Measurements from ENCODE around the gene ZNF805. TPM values are rescaled to one million over a fixed set of nuclear protein-coding genes. Genes with fewer than 3 reads are reported as not detected.

ZNF805 gene
- total RNA-seq, 1 experiment from 2014 or later: 15.4 TPM

GRCh38 chr19:57302727-57303401, 62.4 kb downstream of the ZNF805 start:
- Histone ChIP-seq H3K4ac (ENCODE audit: low read depth, low read length) (no peak overlapping the region), H2AFZ (ENCODE audit: low read length) (no peak overlapping the region), H2BK12ac (ENCODE audit: insufficient read length, low read depth, low read length) (no peak overlapping the region), H2BK5ac (ENCODE audit: insufficient read length, low read length) (no peak overlapping the region), H2BK120ac (ENCODE audit: low read depth, low read length, poor library complexity, severe bottlenecking) (no peak overlapping the region), H3K27ac (ENCODE audit: insufficient read length, low read depth, low read length) (no peak overlapping the region), H3K79me1 (ENCODE audit: insufficient read depth, low read depth, low read length, poor library complexity, severe bottlenecking) (peaks cover 3% of the 10 kb centered on the region), H3K56ac (ENCODE audit: insufficient read length, low read depth, low read length) (no peak overlapping the region), H3K14ac (ENCODE audit: insufficient read depth, low read length) (no peak overlapping the region), H3K9ac (ENCODE audit: extremely low read depth, insufficient read length, low read length) (no peak overlapping the region), H3K4me2 (ENCODE audit: insufficient read depth, insufficient read length, low read length) (no peak overlapping the region), H3K27me3 (ENCODE audit: insufficient read depth, low read length) (no peaks in the 10 kb centered on the region), H4K91ac (ENCODE audit: insufficient read length, low read depth, low read length) (no peak overlapping the region), H2BK20ac (ENCODE audit: low read depth, low read length, poor library complexity, severe bottlenecking) (no peak overlapping the region), H4K5ac (ENCODE audit: insufficient read length, low read depth, low read length) (no peak overlapping the region), H2AK5ac (ENCODE audit: insufficient read length, low read length) (no peak overlapping the region), H4K20me1 (ENCODE audit: control insufficient read depth, insufficient read depth, insufficient read length) (no peaks in the 10 kb centered on the region), H3T11ph (ENCODE audit: low read length) (no peak overlapping the region), H3K79me2 (ENCODE audit: insufficient read depth, low read length) (no peaks in the 10 kb centered on the region; the same call in 1 of the 2 replicates), H3K4me1 (ENCODE audit: insufficient read depth, low read length) (no peaks in the 10 kb centered on the region), H4K8ac (replicated peaks; ENCODE audit: insufficient read length, low read depth, low read length) (no peak overlapping the region), H3K18ac (ENCODE audit: insufficient read length, low read depth, low read length) (no peak overlapping the region), H3K23ac (ENCODE audit: insufficient read length, low read depth, low read length) (no peak overlapping the region), H2BK15ac (ENCODE audit: low read depth, low read length) (no peak overlapping the region), H3K23me2 (ENCODE audit: insufficient read length, low read depth, low read length, poor library complexity, severe bottlenecking) (no peaks in the 10 kb centered on the region), H3K9me3 (ENCODE audit: control insufficient read depth, low read depth, low read length) (no peaks in the 10 kb centered on the region)
- Mint-ChIP-seq H3K27ac (peak overlapping the region in 2 of 3 experiments; percentile 68 to 81; a peak in 4 of 7 replicates), H3K4me1 (peaks cover 0 to 7% of the 10 kb centered on the region in 2 experiments; a peak in 1 of 4 replicates), H3K9me3 (no peaks in the 10 kb centered on the region; a peak in 1 of 5 replicates), H3K4me3 (peak overlapping the region in 1 of 2 experiments; percentile 13; a peak in 1 of 5 replicates), H3K27me3 (ENCODE audit: low read depth) (no peaks in the 10 kb centered on the region), H3K36me3 (ENCODE audit: insufficient read depth in 1 of 3, low read depth in 3 of 3) (peaks cover 16 to 44% (median 24%) of the 10 kb centered on the region in 3 experiments)
- DNase-seq: no peak
- TF ChIP-seq, protein P1, sequence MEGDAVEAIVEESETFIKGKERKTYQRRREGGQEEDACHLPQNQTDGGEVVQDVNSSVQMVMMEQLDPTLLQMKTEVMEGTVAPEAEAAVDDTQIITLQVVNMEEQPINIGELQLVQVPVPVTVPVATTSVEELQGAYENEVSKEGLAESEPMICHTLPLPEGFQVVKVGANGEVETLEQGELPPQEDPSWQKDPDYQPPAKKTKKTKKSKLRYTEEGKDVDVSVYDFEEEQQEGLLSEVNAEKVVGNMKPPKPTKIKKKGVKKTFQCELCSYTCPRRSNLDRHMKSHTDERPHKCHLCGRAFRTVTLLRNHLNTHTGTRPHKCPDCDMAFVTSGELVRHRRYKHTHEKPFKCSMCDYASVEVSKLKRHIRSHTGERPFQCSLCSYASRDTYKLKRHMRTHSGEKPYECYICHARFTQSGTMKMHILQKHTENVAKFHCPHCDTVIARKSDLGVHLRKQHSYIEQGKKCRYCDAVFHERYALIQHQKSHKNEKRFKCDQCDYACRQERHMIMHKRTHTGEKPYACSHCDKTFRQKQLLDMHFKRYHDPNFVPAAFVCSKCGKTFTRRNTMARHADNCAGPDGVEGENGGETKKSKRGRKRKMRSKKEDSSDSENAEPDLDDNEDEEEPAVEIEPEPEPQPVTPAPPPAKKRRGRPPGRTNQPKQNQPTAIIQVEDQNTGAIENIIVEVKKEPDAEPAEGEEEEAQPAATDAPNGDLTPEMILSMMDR (conservative IDR thresholded peaks at IDR 0.05): peak; percentile 42; the same call in 2 of the 3 replicates
- WGBS (ENCODE audit: extremely low coverage, insufficient read length, low lambda C conversion rate): no CpG with 5 or more reads among the region's 7 CpGs

Other genes with a start within 250 kb of the ZNF805 start
- gene USP29, start 120.6 kb upstream of the ZNF805 start, total RNA-seq (2021): not detected in 2 replicates
- gene ZIM3, start 95.4 kb upstream of the ZNF805 start, total RNA-seq (2021): not detected in 2 replicates
- not detected in 2 replicates for gene DUXA, start 73.1 kb upstream of the ZNF805 start, total RNA-seq (2021)
- 23.4 and 25.3 TPM in 2 replicates for gene ZNF264, start 49.1 kb upstream of the ZNF805 start, total RNA-seq (2021)
- 3.3 and 3.8 TPM in 2 replicates for gene AURKC, start 9.6 kb upstream of the ZNF805 start, total RNA-seq (2021)
- 65.4 and 65.9 TPM in 2 replicates for gene ZNF460, start 39.9 kb downstream of the ZNF805 start, total RNA-seq (2021)
- gene ZNF543, start 79.8 kb downstream of the ZNF805 start, total RNA-seq (2021): 8.2 and 8.4 TPM in 2 replicates
- 13.5 and 13.9 TPM in 2 replicates for gene ZNF304, start 110.6 kb downstream of the ZNF805 start, total RNA-seq (2021)
- 10.0 and 12.4 TPM in 2 replicates for gene TRAPPC2B, start 122.9 kb downstream of the ZNF805 start, total RNA-seq (2021)
- gene ZNF547, start 122.9 kb downstream of the ZNF805 start, total RNA-seq (2021): 3.5 and 3.8 TPM in 2 replicates
- gene ZNF548, start 149.2 kb downstream of the ZNF805 start, total RNA-seq (2021): 13.0 and 13.9 TPM in 2 replicates
- 14.0 and 16.3 TPM in 2 replicates for gene ZNF17, start 170.5 kb downstream of the ZNF805 start, total RNA-seq (2021)
- 25.0 and 27.8 TPM in 2 replicates for gene ZNF749, start 194.7 kb downstream of the ZNF805 start, total RNA-seq (2021)
- 0.53 and 0.74 TPM in 2 replicates for gene VN1R1, start 216.5 kb downstream of the ZNF805 start, total RNA-seq (2021)
- gene ZNF772, start 236.9 kb downstream of the ZNF805 start, total RNA-seq (2021): 11.4 and 14.4 TPM in 2 replicates
- 12.8 and 13.4 TPM in 2 replicates for gene ZNF419, start 247.1 kb downstream of the ZNF805 start, total RNA-seq (2021)

All from H9 (cell line).